ENCODE results near the gene PRKCA. TPM values are rescaled to one million over a fixed set of nuclear protein-coding genes. Genes with fewer than 3 reads are reported as not detected.
"Not testable (repeated sequence)": the region's sequence is repeated elsewhere in the genome, so short reads cannot be mapped to it uniquely, and the experiment has no call there.

Gene PRKCA
- total RNA-seq, 1 donor from 2014 or later: 15.5 TPM

DNA sequence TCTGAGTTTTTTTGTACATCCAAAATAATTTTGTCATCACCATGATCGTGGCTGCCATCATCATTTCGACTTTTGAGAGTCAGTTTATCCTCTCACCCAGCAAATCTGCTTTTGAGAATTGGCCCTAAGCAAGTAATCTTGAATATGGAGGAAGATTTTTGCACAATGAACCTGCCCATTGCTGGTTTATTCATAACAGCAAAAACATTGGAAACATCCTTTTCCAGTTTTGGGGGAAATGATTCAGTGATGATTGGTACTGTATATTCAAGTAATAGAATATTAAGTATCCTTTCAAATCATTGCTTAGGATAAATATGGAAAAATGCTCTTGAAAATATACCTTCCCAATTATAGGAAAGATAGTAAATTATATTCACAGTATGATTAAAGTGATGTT, 53.1 kb downstream of the PRKCA start:
- no peaks in the 10 kb centered on the region for H3K9me3 ChIP-seq
- H3K4me1 ChIP-seq: peaks cover 33% of the 10 kb centered on the region
- no peak overlapping the region for H3K4me3 ChIP-seq
- no peak for DNase-seq (ENCODE audit: extremely low spot score in 2 of 2)
- intact Hi-C loops (cut with DNase I): no loop called here
- no peak for TF ChIP-seq POLR2A (IDR thresholded peaks at IDR 0.05)
- TF ChIP-seq, protein P1, sequence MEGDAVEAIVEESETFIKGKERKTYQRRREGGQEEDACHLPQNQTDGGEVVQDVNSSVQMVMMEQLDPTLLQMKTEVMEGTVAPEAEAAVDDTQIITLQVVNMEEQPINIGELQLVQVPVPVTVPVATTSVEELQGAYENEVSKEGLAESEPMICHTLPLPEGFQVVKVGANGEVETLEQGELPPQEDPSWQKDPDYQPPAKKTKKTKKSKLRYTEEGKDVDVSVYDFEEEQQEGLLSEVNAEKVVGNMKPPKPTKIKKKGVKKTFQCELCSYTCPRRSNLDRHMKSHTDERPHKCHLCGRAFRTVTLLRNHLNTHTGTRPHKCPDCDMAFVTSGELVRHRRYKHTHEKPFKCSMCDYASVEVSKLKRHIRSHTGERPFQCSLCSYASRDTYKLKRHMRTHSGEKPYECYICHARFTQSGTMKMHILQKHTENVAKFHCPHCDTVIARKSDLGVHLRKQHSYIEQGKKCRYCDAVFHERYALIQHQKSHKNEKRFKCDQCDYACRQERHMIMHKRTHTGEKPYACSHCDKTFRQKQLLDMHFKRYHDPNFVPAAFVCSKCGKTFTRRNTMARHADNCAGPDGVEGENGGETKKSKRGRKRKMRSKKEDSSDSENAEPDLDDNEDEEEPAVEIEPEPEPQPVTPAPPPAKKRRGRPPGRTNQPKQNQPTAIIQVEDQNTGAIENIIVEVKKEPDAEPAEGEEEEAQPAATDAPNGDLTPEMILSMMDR (IDR thresholded peaks at IDR 0.05): no peak
- no peak for TF ChIP-seq POLR2AphosphoS5 (IDR thresholded peaks at IDR 0.05; ENCODE audit: insufficient read depth in 1 of 2, low read depth in 1 of 2)
- no peaks in the 10 kb centered on the region for H3K27me3 ChIP-seq
- H3K27ac ChIP-seq: no peak overlapping the region
- H3K36me3 ChIP-seq: no peaks in the 10 kb centered on the region

DNA sequence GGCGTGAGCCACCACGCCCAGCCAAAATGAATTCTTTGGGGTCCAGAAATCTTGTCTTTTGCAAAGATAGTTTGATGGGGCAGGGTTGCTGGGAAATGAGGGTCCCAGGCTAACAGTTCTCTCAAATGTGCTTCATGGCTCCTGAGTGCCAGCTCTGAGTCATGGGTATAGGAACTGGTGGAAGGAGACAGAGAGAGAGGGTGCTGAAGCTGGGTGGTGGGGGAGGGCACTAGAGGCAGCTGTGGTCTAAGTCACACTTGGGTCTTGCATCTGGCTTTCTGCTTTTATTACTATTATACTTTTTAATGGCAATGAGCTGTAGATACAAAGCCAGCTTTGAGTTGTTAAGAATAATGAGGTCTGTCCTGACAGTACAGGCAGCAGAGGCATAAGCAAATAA, 54.6 kb downstream of the PRKCA start:
- Histone ChIP-seq H3K9me3 (no peaks in the 10 kb centered on the region), H3K4me1 (peaks cover 35% of the 10 kb centered on the region), H3K27ac (no peak overlapping the region), H3K4me3 (no peak overlapping the region), H3K27me3 (no peaks in the 10 kb centered on the region), H3K36me3 (no peaks in the 10 kb centered on the region)
- intact Hi-C loops (cut with DNase I): no loop called here
- no peak for DNase-seq (ENCODE audit: extremely low spot score in 2 of 2)
- TF ChIP-seq POLR2A (IDR thresholded peaks at IDR 0.05): no peak
- TF ChIP-seq, protein P1 (IDR thresholded peaks at IDR 0.05): no peak

DNA sequence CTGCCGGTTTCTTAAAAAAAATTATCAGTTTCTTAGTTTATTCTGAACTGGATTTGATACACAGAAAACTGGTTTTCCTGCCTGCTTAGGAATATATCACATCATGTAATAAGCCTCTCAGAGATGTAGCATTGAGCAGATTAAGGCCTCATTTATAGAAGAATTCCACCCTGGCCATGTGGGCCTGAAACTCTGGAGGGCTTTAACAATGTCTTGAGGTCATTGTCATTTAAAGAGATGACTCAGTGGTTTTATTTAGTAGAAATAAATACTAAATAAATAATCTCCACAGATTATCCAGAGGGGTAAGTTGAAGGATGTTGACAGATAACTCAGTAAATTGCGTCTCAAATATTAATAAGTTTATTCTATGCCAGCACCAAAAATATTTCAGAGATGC, 56.9 kb downstream of the PRKCA start:
- Histone ChIP-seq H3K4me1 (peaks cover 34% of the 10 kb centered on the region), H3K27me3 (no peaks in the 10 kb centered on the region), H3K36me3 (no peaks in the 10 kb centered on the region), H3K4me3 (no peak overlapping the region), H3K27ac (no peak overlapping the region), H3K9me3 (no peaks in the 10 kb centered on the region)
- TF ChIP-seq POLR2AphosphoS5 (IDR thresholded peaks at IDR 0.05; ENCODE audit: insufficient read depth in 1 of 2, low read depth in 1 of 2): no peak
- TF ChIP-seq, protein P1 (IDR thresholded peaks at IDR 0.05): no peak
- TF ChIP-seq POLR2A (IDR thresholded peaks at IDR 0.05): no peak
- DNase-seq (ENCODE audit: extremely low spot score in 2 of 2): no peak
- intact Hi-C loops (cut with DNase I): no loop called here

DNA sequence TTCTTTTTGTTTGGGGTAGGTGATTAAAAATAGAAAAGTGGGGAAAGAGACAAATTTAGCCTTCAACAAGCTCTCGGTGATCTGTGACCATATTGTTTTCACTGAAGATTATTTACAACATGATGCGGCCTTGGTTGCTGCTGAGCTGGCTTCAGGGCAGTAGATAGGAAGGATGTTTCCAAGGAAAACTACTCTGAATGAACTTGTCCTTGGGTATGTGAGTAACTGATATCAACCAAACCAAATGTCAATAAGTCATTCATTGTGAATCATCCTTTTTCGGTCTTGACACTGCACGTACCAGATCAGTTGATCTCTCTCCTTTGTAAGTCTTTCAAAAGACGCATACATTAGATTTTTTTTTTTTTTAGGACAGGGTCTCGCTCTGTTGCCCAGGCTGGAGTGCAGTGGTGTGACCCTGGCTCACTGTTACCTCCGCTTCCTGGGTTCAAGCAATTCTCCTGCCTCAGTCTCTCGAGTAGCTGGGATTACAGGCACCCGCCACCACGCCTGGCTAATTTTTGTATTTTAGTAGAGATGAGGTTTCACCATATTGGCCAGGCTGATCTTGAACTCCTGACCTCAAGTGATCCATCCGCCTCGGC, 58.6 kb downstream of the PRKCA start:
- H3K27me3 ChIP-seq; H3K27ac ChIP-seq; H3K36me3 ChIP-seq; H3K9me3 ChIP-seq; H3K4me3 ChIP-seq; intact Hi-C loops (cut with DNase I); DNase-seq (ENCODE audit: extremely low spot score in 2 of 2): not testable (repeated sequence)
- peaks cover 24% of the 10 kb centered on the region for H3K4me1 ChIP-seq

DNA sequence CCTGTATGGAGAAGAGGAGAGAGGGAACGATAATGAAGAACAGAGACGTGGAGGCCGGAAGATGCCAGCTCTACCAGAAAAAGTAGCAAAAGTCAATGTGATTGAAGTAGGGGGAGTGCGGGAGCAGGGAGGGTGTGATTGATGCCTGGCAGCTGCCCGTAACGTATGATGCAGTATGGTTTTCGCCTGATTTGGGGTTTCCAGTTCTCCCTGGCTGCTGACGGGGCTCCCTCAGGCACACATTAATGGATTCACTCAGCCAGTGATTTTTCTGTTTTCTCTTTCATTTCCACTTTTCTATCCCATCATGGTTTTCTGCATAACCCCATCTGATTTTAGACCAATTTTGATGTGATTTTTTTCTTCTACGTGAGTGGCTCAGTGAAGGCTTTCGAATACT, 62.1 kb downstream of the PRKCA start:
- TF ChIP-seq POLR2A (IDR thresholded peaks at IDR 0.05) (no peak), POLR2AphosphoS5 (IDR thresholded peaks at IDR 0.05; ENCODE audit: insufficient read depth in 1 of 2, low read depth in 1 of 2) (no peak)
- TF ChIP-seq, protein P1 (IDR thresholded peaks at IDR 0.05): no peak
- DNase-seq (ENCODE audit: extremely low spot score in 2 of 2): no peak
- H3K4me3 ChIP-seq: no peak overlapping the region
- intact Hi-C loops (cut with DNase I): no loop called here
- peaks cover 15% of the 10 kb centered on the region for H3K4me1 ChIP-seq
- H3K27me3 ChIP-seq: no peaks in the 10 kb centered on the region
- H3K9me3 ChIP-seq: no peaks in the 10 kb centered on the region
- no peak overlapping the region for H3K27ac ChIP-seq
- H3K36me3 ChIP-seq: no peaks in the 10 kb centered on the region

Data from vagina (tissue), 2 donors.